IMR-90 (cell line): ENCODE measurements around the gene ESR1. TPM values are rescaled to one million over a fixed set of nuclear protein-coding genes. Genes with fewer than 3 reads are reported as not detected.
"Not testable (repeated sequence)": the region's sequence is repeated elsewhere in the genome, so short reads cannot be mapped to it uniquely, and the experiment has no call there.

Experiments used
- ATAC-seq: fragments of 200-7000 bp; cut with Tn5 transposase; 2 replicates; pipeline ENCODE4 v1.9.1; 2020; ENCODE audit warnings: low read depth, mild to moderate bottlenecking, moderate library complexity
- BruUV-seq: library from RNA; stranded (reverse); fragments of 400-500 nt; replicated peaks from 2 replicates; lab custom pipeline; 2021; lab: Mats Ljungman, UMichigan
- CTCF ChIA-PET: fragments of 300-600 bp; formaldehyde crosslinking; extraction: SDS; loops from one replicate; lab custom pipeline; 2021; ENCODE audit warnings: antibody characterized with exemption; lab: Yijun Ruan, JAX
- POLR2A ChIA-PET: fragments of 300-600 bp; sonication (Branson Sonifier 250); formaldehyde crosslinking; loops from one replicate; lab custom pipeline; 2022; ENCODE audit warnings: antibody characterized with exemption; ENCODE audit not compliant: unreplicated experiment; lab: Charles Lee
- DNase-seq: peaks from one replicate; pipeline ENCODE4 v3.0.0; 2013
- H2AFZ ChIP-seq: replicated peaks from 2 replicates; pipeline ENCODE3; 2013; ENCODE audit warnings: low read length, mild to moderate bottlenecking; ENCODE audit not compliant: poor library complexity
- H2AK5ac ChIP-seq: 2 replicates; pipeline ENCODE4 v1.6.1; 2013; ENCODE audit warnings: low read depth, low read length, inconsistent platforms
- H2AK9ac ChIP-seq: replicated peaks from 2 replicates; pipeline ENCODE3; 2013; ENCODE audit warnings: mild to moderate bottlenecking, low read depth, low read length, moderate library complexity; ENCODE audit not compliant: poor library complexity
- H2BK120ac ChIP-seq: 2 replicates; pipeline ENCODE4 v1.6.1; 2013; ENCODE audit warnings: low read depth, low read length, inconsistent platforms
- H2BK15ac ChIP-seq: 3 replicates; pipeline ENCODE4 v1.6.1; 2013; ENCODE audit warnings: low read depth, low read length, inconsistent platforms
- H2BK20ac ChIP-seq: 2 replicates; pipeline ENCODE4 v1.6.1; 2013; ENCODE audit warnings: low read depth, mild to moderate bottlenecking, inconsistent platforms, low read length, moderate library complexity
- H2BK5ac ChIP-seq: 2 replicates; pipeline ENCODE4 v1.6.1; 2013; ENCODE audit warnings: mild to moderate bottlenecking, low read depth, low read length, inconsistent platforms; ENCODE audit not compliant: poor library complexity, severe bottlenecking
- H3K14ac ChIP-seq: replicated peaks from 2 replicates; pipeline ENCODE4 v1.6.1; 2013; ENCODE audit warnings: low read depth, low read length, inconsistent platforms
- H3K18ac ChIP-seq: 2 replicates; pipeline ENCODE4 v1.6.1; 2013; ENCODE audit warnings: low read depth, low read length, control low read depth
- H3K23ac ChIP-seq: 2 replicates; pipeline ENCODE4 v1.6.1; 2013; ENCODE audit warnings: low read depth, low read length, inconsistent platforms
- H3K27ac ChIP-seq: 2 replicates; pipeline ENCODE4 v1.5.1; 2013; ENCODE audit warnings: mild to moderate bottlenecking, control low read depth, low read length; ENCODE audit not compliant: insufficient read depth
- H3K27me3 ChIP-seq: 2 replicates; pipeline ENCODE4 v1.6.1; 2013; ENCODE audit warnings: low read length; ENCODE audit not compliant: control insufficient read depth, insufficient read depth
- H3K36me3 ChIP-seq: 2 replicates; pipeline ENCODE4 v1.6.1; 2013; ENCODE audit warnings: low read length, mixed read lengths; ENCODE audit not compliant: control insufficient read depth, insufficient read depth
- H3K4ac ChIP-seq: 2 replicates; pipeline ENCODE4 v1.6.1; 2013; ENCODE audit warnings: low read depth, low read length, inconsistent platforms
- H3K4me1 ChIP-seq: 2 replicates; pipeline ENCODE4 v1.6.1; 2013; ENCODE audit warnings: low read length, mixed read lengths; ENCODE audit not compliant: control insufficient read depth, insufficient read depth
- H3K4me2 ChIP-seq: 2 replicates; pipeline ENCODE4 v1.6.1; 2013; ENCODE audit warnings: low read depth, mild to moderate bottlenecking, control low read depth, low read length, moderate library complexity
- H3K4me3 ChIP-seq: 2 replicates; pipeline ENCODE4 v1.5.1; 2013; ENCODE audit warnings: low read depth, mild to moderate bottlenecking, control low read depth, low read length, moderate library complexity; ENCODE audit not compliant: insufficient read depth
- H3K56ac ChIP-seq: 2 replicates; pipeline ENCODE4 v1.6.1; 2013; ENCODE audit warnings: low read length, inconsistent platforms; ENCODE audit not compliant: insufficient read depth; ENCODE audit errors: extremely low read depth
- H3K79me1 ChIP-seq, 2 experiments: 2 replicates each; pipeline ENCODE4 v1.6.1; 2013; ENCODE audit warnings: low read length in 2 of 2, inconsistent platforms in 1 of 2, low read depth in 1 of 2
- H3K9ac ChIP-seq: 2 replicates; pipeline ENCODE4 v1.6.1; 2013; ENCODE audit warnings: low read depth, low read length, control low read depth
- H3K9me1 ChIP-seq: 2 replicates; pipeline ENCODE4 v1.6.1; 2013; ENCODE audit warnings: low read length, inconsistent platforms; ENCODE audit not compliant: insufficient read depth
- H3K9me3 ChIP-seq: 2 replicates; pipeline ENCODE4 v1.6.1; 2013; ENCODE audit warnings: low read length; ENCODE audit not compliant: control insufficient read depth, insufficient read depth
- H4K20me1 ChIP-seq: 2 replicates; pipeline ENCODE4 v1.6.1; 2013; ENCODE audit warnings: low read length, inconsistent platforms; ENCODE audit not compliant: insufficient read depth
- H4K5ac ChIP-seq: 2 replicates; pipeline ENCODE4 v1.6.1; 2013; ENCODE audit warnings: mild to moderate bottlenecking, low read depth, low read length, control low read depth
- H4K8ac ChIP-seq, 2 experiments: 2 replicates each; pipeline ENCODE4 v1.6.1; 2013; ENCODE audit warnings: low read depth in 2 of 2, low read length in 2 of 2, control low read depth in 1 of 2, inconsistent platforms in 1 of 2
- H4K91ac ChIP-seq: 2 replicates; pipeline ENCODE4 v1.6.1; 2013; ENCODE audit warnings: low read depth, low read length, inconsistent platforms; ENCODE audit not compliant: insufficient read depth
- WGBS, 2 experiments: methylation state at CpG; one replicate each; pipeline versions ENCODE4 v1.1.5 to v1.1.7; 2013; ENCODE audit warnings: missing lambda C conversion rate in 2 of 2; ENCODE audit not compliant: insufficient read length in 1 of 2; ENCODE audit errors: extremely low coverage in 2 of 2; 5-methylcytosine and 5-hydroxymethylcytosine counted together
- dilution Hi-C: fragments of 300-500 bp; cut with HindIII; formaldehyde crosslinking; loops from one replicate; pipeline ENCODE4 v1.14.3; 2018; ENCODE audit warnings: low sequenced_read_pairs; ENCODE audit not compliant: unreplicated experiment
- in situ Hi-C: fragments of 300-500 bp; cut with MboI; formaldehyde crosslinking; loops from 3 replicates; pipeline ENCODE4 v1.14.3; 2019; ENCODE audit warnings: low sequenced_read_pairs, inconsistent platforms, mixed read lengths
- intact Hi-C: fragments of 100-400 bp; cut with micrococcal nuclease; formaldehyde crosslinking; loops from 2 replicates; pipeline ENCODE4 v1.10.0; 2022
- polyA plus RNA-seq, 3 experiments: library from polyadenylated mRNA; depleted of rRNA; stranded (reverse); fragments of >200 nt; gene quantifications; 2 replicates each; pipeline ENCODE4 v1.2.3, GENCODE V29; 2012; ENCODE audit warnings: low replicate concordance in 1 of 3
- total RNA-seq: library from RNA; depleted of rRNA; stranded (reverse); fragments of >200 nt; gene quantifications from 2 replicates; pipeline ENCODE4 v1.2.3, GENCODE V29; 2012

ESR1 gene
- total and polyA plus RNA-seq, 2 of the 4 experiments (the other 2 are of a cell fraction) = not detected

DNA sequence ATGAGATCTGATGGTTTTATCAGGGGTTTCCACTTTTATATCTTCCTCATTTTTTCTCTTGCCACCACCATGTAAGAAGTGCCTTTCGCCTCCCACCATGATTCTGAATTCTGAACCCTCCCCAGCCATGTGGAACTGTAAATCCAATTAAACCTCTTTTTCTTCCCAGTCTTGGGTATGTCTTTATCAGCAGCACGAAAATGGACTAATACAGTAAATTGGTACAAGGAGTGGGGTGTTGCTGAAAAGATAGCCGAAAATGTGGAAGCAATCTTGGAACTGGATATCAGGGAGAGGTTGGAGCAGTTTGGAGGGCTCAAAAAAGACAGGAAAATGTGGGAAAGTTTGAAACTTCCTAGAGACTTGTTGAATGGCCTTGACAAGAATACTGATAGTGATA lies 268.8 kb downstream of the ESR1 start:
- H3K9me3 ChIP-seq, H3K27me3 ChIP-seq, H2BK120ac ChIP-seq, H3K4ac ChIP-seq, H2AK9ac ChIP-seq, H2BK5ac ChIP-seq, in situ Hi-C loops, H2BK20ac ChIP-seq, H3K9me1 ChIP-seq, BruUV-seq, H3K23ac ChIP-seq, H3K79me1 ChIP-seq, H3K4me1 ChIP-seq, H3K27ac ChIP-seq, ATAC-seq, H3K18ac ChIP-seq, H4K5ac ChIP-seq, H4K91ac ChIP-seq, H2BK15ac ChIP-seq, H3K4me3 ChIP-seq, H3K4me2 ChIP-seq, POLR2A ChIA-PET, H4K20me1 ChIP-seq, H3K14ac ChIP-seq, H2AFZ ChIP-seq, CTCF ChIA-PET, H3K36me3 ChIP-seq, dilution Hi-C loops, DNase-seq, H2AK5ac ChIP-seq, H4K8ac ChIP-seq, H3K9ac ChIP-seq, intact Hi-C loops, H3K56ac ChIP-seq: not testable (repeated sequence)
- WGBS, 2 experiments = 38% methylated on average over 1 of the region's 3 CpGs; no CpG with 5 or more reads in 1 of the 2 experiments
